Embryonic facial prominence (tissue), 1 donor: ENCODE results near the gene NMT2.
A peak's percentile ranks its signal among the peaks of the same experiment; 100 is the strongest.

Experiments used
- DNase-seq: peaks from one replicate; pipeline ENCODE4 v3.0.0-alpha.2; 2016; ENCODE audit errors: extremely low spot score

Gene NMT2

DNA sequence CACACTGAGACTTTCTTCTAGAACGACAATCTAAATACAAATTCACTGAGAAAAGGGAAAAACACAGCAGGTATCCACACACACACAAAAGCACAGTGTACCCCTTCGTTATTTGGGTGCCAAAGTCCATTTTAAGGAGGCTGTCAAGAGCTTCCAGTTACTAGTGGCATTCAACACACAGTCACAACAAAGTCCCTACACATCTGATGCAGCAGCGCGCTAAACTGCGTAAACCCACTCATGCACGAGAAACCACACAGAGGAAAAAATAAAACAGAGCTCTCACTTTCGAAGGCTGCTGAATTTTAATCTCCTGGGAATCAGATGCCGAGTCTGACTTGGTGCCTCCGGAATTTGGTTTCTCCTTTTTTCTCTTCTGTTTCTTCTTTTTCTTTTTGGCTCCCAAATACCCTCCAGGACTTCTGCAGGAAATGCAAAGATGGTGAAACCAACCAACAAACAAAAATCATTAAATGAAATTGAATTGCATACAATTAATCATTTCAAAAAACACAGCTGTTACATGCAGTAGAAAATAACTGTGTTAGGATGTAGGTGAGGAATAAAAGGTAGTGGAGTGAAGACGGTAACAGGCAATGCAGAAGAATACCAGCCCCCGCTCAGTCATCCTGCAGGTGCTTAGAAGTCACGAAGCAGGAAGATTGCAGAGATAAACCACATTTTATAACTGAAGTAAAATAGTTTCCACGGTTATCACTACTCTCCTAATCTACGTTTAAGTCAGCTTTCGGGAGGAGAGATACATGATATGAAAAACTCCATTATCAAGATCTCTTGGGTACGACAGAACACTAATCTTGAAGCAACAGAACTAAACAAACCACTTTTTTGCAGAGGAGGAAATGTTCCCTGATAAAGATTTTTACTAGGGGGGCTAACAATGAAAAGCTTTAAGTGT lies 27.1 kb downstream of the NMT2 start:
- no peak for DNase-seq

DNA sequence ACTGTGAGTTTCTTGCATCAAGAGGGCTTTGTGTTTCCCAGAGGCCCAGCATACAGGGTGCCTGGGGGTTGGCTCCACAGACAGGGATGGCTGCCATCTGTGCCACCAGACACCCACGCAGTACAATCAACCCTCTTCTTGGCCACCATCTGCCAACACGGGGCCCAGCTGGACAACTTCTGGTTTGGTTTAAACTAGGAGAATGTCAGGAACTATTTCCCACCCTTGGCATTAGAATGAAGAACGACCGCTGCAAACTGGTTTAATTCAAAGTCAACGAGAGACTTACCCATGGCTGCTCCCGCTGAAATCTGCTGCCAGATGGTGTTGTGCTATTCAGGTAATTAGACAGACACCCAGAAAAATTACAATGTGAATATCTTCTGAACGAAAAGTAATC lies 27.8 kb downstream of the NMT2 start:
- no peak for DNase-seq

GRCh38 chr10:15137636-15138035 lies 30.9 kb downstream of the NMT2 start:
- DNase-seq: no peak

DNA sequence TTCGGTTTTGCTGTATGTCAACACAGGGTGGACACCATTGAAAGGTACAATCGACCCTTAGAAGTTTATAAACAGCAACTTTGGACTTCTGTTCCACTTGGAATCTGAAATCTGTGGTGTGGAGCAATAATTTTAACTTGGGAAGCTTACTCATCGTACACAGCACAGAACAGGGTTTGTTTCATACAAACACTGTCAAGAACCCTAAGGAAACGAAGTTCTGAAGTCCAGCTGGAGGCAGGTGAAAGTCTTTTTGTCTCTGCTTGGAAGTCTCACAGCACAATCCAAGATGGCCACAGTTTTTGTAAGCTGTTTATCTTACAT lies 31.5 kb downstream of the NMT2 start:
- no peak for DNase-seq

- no peak for DNase-seq
Measured at GRCh38 chr10:15136129-15137035, 32.1 kb downstream of the NMT2 start.

- no peak for DNase-seq
Measured at GRCh38 chr10:15131330-15131729, 37.2 kb downstream of the NMT2 start.

- DNase-seq: no peak
Measured at GRCh38 chr10:15124908-15125307, 43.6 kb downstream of the NMT2 start.

DNA sequence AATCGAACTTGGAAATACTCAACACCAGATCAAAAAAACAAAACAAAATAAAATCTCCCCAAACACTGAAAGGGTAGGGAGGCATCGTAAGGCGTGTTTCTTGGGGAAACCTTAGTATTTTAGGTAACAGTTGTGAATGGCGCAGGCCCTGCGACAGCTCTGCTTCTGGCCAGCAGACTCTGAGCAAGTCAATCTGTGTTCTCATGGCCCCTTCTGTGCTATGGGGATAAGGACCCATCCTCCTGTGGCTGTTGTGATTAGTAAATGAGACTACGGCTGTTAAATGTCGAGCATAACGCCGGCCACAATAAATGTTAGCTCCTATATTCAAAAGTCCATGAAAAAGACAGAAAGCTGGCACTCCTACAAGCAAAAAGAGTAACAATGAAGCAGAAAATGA lies 44.3 kb downstream of the NMT2 start:
- DNase-seq: no peak

GRCh38 chr10:15123749-15124184 lies 44.7 kb downstream of the NMT2 start:
- no peak for DNase-seq

DNA sequence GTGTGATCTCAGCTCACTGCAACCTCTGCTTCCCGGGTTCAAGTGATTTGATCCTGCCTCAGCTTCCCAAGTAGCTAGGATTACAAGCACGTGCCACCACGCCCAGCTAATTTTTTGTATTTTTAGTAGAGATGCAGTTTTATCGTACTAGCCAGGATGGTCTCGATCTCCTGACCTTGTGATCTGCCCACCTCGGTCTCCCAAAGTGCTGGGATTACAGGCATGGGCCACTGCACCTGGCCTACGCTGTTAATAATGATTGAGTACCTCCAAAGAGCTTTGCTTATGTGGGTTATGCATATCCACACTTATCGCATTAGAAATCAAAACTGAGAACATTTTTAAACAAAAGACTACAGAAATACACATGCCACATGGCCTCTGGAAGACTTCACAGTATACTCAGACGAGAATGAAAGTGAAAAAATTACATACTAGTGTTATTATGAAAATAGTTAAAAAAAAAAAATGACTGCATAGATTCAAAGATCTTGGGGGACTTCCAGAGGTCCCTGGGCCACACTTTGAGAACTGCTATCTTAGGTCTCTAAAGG lies 45.9 kb downstream of the NMT2 start:
- DNase-seq: no peak

GRCh38 chr10:15121707-15122106 lies 46.8 kb downstream of the NMT2 start:
- DNase-seq: no peak

DNA sequence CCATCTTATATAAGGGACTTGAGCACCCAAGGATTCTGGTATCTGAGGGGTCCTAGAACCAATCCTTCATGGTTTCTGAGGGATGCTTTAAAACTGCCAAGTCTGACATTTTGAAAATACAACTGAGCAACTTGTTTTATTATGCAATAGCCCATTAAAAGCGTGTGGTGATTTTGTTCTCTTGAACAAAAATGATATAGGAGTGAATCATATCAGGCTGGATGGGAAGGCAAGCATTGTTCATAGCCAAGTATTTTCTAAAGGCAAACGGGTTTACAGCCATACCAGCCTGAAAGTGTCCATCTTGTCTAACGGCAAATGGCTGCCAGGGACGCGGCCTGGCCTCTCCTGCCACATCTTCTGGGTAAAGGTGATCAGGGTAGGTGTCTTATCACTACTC lies 48.0 kb downstream of the NMT2 start:
- no peak for DNase-seq

- DNase-seq: no peak
Measured at GRCh38 chr10:15118615-15119014, 49.9 kb downstream of the NMT2 start.

GRCh38 chr10:15116225-15116624 lies 52.3 kb downstream of the NMT2 start:
- DNase-seq: no peak

GRCh38 chr10:15113766-15114165 lies 54.7 kb downstream of the NMT2 start:
- DNase-seq: no peak

GRCh38 chr10:15112657-15113056 lies 55.8 kb downstream of the NMT2 start:
- DNase-seq: no peak

DNA sequence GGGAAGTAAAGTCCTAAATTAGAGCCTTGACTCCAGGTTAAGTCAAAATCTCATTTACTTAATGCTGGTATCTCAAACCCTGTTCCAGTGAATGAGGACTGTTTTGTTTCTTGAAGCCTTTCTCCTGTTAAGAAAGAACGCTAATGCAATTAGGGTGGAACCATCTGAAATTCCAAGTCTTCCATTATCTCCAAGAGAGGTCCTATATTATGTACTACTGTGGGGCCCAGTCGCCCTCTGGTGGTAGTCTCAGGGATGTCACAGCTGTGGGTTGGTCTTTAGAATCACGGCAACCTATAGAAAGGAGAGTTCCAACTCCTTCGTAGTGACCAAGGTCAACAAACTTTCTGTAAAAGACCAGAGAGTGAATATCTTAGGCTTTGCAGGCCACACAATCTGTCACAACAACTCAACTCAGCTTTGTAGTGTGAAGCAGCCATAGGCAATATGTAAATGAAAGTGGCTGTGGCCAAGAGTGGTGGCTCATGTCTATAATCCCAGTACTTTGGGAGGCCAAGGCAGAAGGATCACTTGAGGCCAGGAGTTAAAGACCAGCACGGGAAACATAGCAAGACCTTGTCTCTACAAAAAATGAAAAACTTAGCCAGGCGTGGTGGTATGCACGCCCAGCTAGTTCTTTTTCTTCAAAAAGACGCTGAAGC lies 62.0 kb downstream of the NMT2 start:
- peak; percentile 29 for DNase-seq

DNA sequence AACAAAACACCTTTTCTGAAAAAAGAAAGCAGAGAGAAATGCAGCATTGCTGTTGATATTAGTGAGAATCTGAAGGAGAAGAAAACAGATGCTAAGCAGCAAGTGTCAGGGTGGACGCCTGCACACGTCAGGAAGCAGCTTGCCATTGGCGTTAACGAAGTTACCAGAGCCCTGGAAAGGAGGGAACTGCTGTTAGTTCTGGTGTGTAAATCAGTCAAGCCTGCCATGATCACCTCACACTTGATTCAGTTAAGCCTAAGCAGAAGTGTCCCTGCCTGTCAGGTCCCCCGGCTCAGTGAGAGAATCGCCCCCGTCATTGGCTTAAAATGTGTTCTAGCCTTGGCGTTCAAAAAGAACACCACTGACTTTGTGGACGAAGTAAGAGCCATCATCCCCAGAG lies 65.0 kb downstream of the NMT2 start:
- DNase-seq: no peak

GRCh38 chr10:15099886-15100285 lies 68.6 kb downstream of the NMT2 start:
- no peak for DNase-seq

DNA sequence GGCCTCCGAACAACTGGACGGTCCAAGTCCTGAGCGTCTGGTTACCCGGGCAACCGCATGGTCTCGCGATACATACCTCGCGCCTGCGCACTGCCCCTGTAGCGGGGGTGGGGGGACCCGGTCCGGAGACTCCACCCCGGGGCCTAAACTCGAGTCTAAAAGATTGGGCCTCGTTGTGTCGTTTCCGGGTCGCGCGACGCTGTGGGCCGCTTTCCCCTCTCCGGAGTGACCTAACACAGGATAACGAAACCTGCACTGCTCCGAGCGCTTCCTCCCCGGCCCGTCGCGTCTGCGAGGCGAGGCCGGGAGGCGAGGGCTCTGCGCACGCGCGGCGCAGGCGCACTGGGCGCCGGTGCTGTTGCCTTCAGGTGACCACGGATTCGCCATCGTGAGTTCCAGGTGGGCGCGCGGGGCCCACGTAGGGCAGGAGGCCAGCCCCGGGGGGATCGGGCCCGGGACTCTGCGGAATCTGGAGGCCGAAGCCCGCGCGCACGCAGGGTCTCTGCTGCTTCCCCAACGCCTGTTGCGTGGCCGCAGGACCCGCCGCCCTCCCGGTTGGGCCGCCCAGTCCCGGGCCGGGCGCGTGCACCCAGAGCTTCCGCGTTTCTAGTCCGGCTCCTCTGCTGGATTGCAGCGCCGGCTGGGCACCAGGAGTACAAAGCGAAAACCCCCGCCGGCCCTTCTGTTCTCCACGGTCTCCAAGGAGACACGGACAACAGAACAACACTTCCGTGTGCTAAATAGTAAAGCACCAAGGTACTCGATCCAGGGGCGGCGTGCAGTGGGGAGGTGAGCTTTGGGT lies 71.3 kb downstream of the NMT2 start, which contains the start of gene RPP38:
RPP38 (plus strand) TSS at position 345 of the 802 bp plus-strand sequence. CDS start 5,960 bp downstream, outside the sequence.
- DNase-seq: peak; percentile 91

GRCh38 chr10:15096661-15097010 lies 71.9 kb downstream of the NMT2 start:
- no peak for DNase-seq
